ENCODE results near the gene PRRT1.

Gene PRRT1

GRCh38 chr6:32173051-32173727 is 21.4 kb upstream of the PRRT1 start:
- no peak for DNase-seq

- no peak for DNase-seq
Measured at GRCh38 chr6:32171234-32171633, 19.5 kb upstream of the PRRT1 start.

DNA sequence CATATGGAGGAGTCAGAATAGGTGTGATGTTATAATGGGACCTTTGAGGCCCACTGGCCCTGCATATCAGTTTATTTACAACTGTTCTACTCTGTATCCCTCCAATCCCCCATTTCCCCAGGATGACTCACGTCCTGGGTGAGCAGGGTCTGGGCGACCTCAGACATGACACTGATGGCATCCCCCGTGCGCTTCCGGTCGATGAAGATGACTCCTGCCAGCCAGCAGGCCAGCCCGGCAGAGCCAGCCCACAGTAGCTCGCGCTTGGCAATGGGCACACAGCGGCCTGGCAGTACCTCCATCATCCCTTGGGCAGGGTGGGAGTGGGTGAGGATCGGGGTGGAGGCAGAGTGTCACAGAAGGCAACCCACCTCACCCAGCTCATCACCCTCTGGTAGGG is 18.6 kb upstream of the PRRT1 start:
- DNase-seq, result no peak

GRCh38 chr6:32168807-32169591 is 17.3 kb upstream of the PRRT1 start:
- peak; percentile 66 for DNase-seq

DNA sequence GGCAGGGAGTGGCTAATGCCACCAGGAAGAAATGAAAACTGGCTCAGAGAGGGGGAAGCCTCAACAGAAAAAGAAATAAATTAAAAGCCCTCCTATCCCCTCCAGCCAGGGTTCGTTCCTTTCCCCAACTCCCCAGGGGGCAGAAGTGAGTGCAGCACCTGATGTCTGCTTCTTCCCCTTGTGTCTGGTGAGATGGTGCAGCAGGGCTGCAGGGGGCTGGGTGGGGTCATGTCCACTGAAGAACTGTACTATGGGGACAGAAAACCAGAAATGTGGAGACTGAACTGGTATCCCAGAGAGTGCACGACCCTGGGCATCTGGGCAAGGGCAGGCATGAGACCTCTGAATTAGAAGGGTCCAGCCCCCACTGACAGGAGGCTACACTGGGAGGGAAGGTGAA is 16.6 kb upstream of the PRRT1 start:
- no peak for DNase-seq

- no peak for DNase-seq
Measured at GRCh38 chr6:32167761-32168262, 16.1 kb upstream of the PRRT1 start.

- no peak for DNase-seq
Measured at GRCh38 chr6:32167154-32167760, 15.5 kb upstream of the PRRT1 start.

GRCh38 chr6:32166411-32167061 is 14.8 kb upstream of the PRRT1 start:
- DNase-seq, result no peak

DNA sequence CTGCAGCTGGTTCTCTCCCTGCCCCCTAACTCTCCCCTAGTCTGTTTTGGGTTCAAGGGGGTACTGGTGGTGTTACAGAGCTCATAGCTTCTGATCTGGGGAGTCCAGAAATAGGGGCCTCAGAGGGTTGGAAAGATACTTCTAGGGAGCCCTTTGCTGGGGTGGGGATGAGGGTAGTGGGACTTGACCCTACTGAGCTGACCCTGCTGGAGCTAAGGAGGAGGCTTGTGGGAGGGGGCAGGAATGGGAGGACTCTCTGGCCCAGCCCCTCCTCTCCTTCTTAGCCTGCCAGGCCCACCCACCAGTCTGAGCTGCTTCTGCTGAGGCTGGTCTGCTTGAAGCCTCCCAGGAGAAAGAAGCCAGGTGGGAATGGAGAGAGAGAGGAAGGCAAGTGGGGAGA is 12.6 kb upstream of the PRRT1 start, which contains the start of gene EGFL8:
Gene EGFL8, plus strand, starts transcription at position 301 of the 400 bp plus-strand sequence. CDS start 1,571 bp downstream, outside the sequence.
- DNase-seq, result no peak

DNA sequence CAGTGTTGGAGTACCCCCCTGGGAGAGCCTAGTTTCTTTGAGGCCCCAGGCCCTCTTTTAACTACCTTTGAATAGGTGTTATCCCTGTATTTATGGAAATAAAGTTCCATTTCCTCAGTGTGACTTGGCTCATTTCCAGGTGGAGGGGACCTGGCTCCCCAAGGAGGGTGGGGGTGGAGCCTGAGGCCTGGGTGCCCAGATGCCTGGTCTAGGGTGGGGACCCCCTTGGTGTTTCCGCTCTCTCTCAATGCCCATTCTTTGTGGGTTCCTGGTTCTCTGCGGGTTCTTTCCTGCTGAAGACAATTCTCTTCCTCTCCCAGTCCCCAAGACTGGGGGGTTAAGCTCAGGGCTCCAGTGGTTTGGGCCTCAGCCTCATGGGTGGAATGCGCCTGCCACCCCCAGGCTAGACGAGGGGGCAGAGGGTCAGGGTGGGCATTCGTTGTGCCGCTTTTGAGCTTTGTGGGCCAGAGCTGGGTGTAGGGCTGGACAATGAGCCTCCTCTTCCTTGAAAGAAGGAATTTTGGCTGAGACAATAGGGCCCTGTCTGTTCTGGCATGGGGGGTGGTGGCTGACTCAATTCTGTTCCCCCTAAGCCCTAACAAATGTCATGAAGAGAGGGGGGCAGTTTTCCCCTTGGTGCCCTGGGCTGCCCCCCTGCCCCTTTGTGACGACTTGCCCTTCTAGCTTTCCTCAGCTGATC is 12.0 kb upstream of the PRRT1 start:
- DNase-seq, result no peak

DNA sequence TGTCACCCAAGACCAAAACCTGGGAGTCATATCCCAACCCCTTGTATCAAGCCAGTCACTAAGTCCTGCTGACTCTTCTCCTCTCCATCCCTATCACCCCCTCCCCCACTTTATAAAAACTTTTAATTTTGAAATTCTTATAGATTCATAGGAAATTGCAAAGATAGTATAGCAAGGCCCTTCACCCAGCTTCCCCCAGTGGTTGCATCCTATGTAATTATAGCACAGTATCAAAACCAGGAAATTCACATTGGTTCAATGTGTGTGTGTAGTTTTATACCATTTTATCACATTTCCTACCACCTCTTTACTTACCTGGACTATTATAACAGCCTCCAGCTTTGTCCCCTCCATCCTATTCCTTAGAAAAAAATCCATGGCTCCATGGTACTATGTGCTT is 6.3 kb upstream of the PRRT1 start:
- DNase-seq, result no peak

GRCh38 chr6:32156891-32157290 is 5.2 kb upstream of the PRRT1 start:
- DNase-seq, result no peak

- DNase-seq, result peak; percentile 69
Measured at GRCh38 chr6:32154514-32155161, 2.9 kb upstream of the PRRT1 start.

DNA sequence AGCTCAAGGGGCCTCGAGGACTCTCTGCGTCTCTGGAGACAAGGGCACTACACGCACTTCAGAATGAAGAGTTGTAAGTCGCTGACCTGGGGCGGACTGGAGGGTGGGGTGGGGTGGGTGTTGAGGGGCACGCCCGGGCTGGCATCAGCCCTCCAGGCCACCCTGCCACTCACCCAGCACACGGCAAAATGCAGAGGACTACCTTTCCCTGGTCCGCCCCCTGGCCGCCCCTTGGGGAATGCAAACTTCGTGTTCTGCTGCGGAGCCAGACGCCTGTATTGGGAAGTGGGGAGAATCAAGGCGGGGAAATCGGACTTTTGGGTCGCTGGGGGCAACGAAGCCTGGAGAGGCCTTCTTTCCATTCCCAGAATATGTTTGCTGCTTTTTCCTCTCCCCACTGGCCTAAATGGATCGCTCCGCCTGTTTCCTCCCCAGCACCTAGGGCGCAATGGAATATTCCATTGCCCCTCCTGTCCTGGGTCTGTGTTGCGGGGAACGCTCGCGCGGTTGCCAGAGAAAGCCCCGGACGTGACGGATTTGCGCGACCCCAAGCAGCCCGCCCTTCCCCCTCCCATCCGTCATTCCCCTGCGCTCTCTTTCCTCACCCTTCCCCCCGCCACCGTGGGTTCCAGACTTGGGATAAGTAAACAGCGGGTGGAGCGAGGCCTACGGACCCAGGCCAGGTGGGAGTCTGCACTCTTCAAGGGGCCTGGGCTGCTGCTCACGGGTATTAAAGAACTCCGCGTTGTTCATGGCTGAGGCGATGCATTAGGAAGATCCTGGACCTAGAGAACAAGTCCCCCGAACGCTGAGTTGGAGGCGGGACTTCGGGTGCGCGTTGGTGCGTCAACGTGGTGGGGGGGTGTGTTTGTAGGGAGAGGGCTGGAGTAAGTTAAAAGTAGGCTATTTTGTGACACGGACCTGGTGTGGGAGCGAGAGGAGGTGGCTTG is 2.1 kb upstream of the PRRT1 start, which contains the start of gene PPT2:
Gene PPT2, plus strand, starts transcription at position 578 of the 950 bp plus-strand sequence. CDS start 454 bp downstream, outside the sequence.
- DNase-seq, result peak; percentile 96

DNA sequence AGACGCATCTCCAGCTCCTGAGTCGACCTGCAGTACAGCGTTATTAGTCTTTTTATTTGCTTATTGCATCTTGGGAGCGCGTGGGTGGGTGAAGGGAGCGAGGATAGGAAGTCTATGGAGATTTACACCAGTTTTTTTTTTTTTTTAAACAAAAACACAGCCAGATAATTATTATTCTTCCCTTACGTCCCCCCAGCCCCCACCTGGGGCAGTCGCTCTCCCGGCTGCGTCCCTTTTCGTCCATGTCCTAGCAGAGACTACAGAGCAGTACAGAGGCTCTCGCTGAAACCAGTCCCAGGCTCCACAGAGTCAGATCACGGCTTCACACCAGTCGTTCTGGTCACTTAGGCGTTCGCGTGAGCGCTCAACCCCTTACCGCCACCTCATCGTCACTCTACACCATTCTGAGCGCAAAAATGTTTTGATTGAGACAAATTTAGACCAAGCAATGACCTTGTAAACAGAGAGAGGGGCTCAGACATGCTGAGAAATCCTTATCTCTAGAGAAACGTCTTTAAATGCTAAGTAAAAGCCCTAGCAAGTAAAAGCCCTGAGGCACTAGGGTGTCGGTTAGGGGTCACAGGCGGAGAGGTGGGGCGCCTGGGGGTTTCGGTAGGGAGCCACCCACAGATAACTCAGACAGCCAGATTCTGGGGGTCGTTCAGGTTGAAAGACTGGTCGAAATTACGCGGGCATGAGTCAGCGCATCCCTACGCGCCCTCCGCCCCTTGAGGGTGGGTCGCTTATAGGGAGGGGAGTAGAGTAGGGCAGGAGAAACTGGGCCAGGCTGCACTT is 1.2 kb upstream of the PRRT1 start:
- peak; percentile 54 for DNase-seq

- no peak for DNase-seq
Measured at GRCh38 chr6:32151181-32151862, 417 bp downstream of the PRRT1 start.

GRCh38 chr6:32149932-32150870 is 1.5 kb downstream of the PRRT1 start:
- no peak for DNase-seq

All from fibroblast of skin of right biceps (primary cell).